Kidney tubule cell (primary cell): Measurements from ENCODE around the gene FAT1.
"Not testable (repeated sequence)": the region's sequence is repeated elsewhere in the genome, so short reads cannot be mapped to it uniquely, and the experiment has no call there.

ENCODE experiments used
- DNase-seq: peaks from one replicate; pipeline ENCODE4 v3.0.0-alpha.2; 2018; ENCODE audit warnings: low spot score

Gene FAT1

GRCh38 chr4:186659456-186659855 lies 64.2 kb downstream of the FAT1 start:
- not testable (repeated sequence) for DNase-seq

- DNase-seq: no peak
Measured at GRCh38 chr4:186658657-186659056, 65.0 kb downstream of the FAT1 start.

DNA sequence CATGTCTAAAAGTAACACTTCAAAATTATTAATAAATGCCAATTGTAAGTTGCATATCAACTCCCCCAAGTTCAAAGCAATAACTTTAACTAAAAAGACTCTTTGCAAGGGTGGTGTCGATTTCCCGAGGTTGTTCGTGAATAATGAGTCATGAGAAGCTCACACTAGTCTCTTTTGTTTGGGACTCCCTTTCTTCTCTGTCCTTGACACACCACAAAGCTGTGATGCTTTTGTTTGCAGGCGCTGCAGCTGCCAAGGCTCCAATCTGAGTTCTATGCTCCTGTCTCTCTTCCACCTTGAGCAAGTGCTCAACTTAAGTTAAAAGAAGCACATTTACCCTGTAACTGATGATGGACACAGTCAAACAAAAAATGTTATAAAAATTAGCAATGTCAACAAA lies 65.9 kb downstream of the FAT1 start:
- DNase-seq: peak; percentile 36

DNA sequence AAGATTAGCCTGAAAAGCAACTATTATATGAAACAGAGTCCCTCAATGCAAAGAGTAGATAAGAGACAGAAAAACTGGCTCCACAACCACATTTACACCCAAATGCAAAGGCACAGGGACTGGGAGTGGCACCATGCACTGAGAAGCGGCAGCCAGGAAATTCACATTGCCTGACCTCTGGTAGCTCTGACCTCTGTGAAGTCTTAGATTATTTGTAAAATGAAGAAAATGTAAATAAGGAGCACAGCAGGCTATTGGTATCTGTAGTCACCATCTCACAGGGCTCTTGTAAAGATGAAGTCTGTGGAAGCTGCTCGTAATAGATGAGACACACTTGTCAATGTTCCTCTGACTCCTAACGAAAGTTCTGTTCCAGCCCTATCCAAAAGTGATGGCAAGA lies 69.7 kb downstream of the FAT1 start:
- no peak for DNase-seq

- DNase-seq: peak; percentile 59
Measured at GRCh38 chr4:186651624-186652023, 72.0 kb downstream of the FAT1 start.

DNA sequence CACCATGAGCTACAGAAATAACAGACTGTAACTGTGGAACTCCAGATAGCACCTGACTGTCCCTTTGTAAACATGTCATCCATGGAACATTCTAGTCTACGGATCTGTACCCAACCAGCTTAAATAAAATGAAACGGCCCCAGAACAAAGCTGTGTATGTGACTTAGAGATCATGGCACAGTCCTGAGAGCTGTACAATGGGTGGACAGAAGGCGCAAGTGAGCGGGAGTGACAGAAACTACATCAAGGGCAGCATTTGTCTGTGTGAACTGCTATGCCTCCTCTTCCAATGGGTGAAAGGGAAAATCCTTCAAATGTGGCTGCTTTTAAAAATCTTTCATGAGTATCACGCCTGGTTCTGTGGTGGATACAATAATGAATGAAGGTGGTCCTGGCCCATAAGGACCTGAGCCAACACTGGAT lies 72.5 kb downstream of the FAT1 start:
- no peak for DNase-seq

DNA sequence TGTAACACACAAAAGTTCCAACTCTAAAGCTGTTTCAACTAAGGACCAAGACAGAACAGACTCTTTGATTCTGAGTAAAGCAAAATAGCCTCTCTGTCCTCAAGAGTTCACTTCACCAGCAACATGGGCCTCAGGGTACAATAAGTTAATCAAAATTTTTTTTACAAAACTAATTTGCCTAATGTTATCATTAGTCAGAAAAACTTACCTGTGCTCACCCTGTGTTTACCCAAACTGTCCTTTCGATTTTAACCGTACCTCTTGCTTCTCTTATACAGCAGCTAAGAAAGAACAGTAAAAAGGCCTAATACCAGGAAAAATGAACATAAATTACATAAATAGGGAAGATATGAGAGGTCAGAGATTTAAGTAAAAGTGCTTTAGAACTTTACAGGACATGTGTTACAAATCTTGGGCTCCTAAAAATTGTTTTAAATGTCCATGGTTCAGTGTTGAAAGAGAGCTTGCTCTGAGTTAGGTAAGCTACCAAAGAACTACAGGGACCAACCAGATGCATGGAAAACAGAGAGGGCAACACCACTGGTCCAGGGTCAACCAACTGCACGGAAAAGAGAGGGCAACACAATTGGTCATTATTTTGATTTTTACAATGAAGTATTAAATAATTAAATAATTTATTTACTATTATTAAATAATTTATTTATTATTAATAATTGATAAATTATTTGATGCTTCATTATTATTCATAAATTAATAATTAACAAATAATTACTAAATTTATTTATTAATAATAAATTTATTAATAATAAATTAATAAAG lies 73.1 kb downstream of the FAT1 start:
- DNase-seq: no peak

DNA sequence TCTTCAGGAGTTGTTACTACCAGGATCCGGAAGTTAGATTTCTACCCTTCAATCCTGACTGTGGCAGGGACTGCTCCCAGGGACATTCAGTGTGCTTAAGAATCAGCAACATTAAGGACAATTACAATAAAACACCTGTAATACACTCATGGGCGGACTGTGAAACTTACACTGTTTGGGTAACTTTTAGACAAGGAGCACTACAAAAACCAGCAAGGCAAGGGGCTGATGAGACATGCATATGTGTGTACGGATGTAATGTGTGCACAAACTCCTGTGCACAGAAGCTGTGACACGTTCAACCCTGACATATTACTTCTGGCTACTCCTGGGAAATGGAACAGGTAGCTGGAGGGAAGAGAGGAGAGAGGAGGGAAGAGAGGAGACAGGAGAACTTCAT lies 75.8 kb downstream of the FAT1 start:
- no peak for DNase-seq

DNA sequence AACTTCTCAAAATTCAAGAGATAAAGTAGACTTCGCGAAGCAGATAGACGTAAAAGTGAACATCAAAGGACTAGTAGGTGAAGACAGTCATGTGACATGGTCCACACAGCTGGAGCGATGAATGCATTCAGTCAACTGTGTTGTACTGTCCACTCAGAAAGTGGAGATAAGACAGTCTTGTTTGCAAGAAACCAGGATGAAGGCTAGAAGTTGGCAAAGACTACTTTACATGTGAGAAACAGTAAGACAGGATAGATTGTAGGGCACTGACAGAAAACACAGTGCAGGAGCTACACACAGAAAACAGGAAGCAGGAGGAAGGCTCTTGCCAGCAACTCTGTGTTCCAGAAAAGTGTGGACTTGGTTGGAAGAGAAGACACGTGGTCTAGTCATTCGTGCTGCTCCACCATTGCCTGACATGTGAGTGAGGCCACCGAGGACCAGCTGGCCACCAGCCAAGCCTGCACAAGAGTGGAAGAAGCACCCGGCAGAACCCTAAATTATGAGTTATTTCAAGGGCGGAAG lies 78.9 kb downstream of the FAT1 start:
- peak; percentile 43 for DNase-seq

- no peak for DNase-seq
Measured at GRCh38 chr4:186644311-186644638, 79.4 kb downstream of the FAT1 start.

- peak; percentile 93 for DNase-seq
Measured at GRCh38 chr4:186643501-186644310, 80.0 kb downstream of the FAT1 start.

- peak; percentile 35 for DNase-seq
Measured at GRCh38 chr4:186642998-186643397, 80.7 kb downstream of the FAT1 start.

DNA sequence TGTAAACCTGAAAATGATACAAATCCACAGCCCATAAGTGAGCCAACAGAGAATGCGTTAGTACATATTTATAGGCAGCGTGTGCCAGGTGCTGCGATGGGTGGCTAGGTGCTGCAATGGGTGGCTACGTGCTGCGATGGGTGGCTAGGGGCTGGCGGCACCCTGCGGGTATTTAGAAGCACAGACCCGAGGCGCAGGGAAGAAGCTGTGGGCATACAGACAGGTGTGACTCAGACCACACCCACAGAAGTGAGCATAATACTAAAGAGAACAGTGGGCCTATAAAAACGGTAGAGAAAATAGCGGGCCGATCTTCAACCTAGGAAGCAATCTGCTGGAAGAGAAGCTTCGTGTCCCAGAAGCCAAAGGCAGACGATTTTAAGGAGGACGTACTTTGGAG lies 81.1 kb downstream of the FAT1 start:
- DNase-seq: peak; percentile 54

DNA sequence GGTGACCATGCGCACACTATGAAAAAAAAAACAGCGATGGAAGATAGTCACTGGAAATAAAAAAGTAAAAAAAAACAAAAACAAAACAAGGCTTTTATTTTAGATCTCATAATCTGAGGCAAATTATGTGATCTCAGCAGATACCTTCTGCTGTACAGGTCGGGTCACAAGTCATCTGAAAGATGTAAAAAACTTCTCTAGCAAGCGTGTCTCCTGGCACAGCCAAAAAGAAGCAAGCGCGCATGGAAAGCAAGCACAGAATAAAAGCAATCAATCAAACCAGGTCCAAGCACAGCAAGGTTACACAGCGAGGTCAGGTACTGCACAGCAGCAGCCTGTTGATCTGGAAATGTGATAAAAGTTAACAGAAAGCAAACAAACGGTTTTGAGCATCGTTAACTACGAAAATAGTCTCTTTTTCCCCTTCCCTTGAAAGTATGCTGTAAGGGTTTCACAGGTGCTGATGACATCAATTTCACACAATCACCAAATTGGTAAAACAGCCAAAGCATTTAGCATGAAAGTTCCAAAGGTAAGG lies 89.0 kb downstream of the FAT1 start:
- DNase-seq: no peak

GRCh38 chr4:186633844-186634243 lies 89.8 kb downstream of the FAT1 start:
- DNase-seq: no peak

GRCh38 chr4:186630128-186630527 lies 93.5 kb downstream of the FAT1 start:
- DNase-seq: no peak

DNA sequence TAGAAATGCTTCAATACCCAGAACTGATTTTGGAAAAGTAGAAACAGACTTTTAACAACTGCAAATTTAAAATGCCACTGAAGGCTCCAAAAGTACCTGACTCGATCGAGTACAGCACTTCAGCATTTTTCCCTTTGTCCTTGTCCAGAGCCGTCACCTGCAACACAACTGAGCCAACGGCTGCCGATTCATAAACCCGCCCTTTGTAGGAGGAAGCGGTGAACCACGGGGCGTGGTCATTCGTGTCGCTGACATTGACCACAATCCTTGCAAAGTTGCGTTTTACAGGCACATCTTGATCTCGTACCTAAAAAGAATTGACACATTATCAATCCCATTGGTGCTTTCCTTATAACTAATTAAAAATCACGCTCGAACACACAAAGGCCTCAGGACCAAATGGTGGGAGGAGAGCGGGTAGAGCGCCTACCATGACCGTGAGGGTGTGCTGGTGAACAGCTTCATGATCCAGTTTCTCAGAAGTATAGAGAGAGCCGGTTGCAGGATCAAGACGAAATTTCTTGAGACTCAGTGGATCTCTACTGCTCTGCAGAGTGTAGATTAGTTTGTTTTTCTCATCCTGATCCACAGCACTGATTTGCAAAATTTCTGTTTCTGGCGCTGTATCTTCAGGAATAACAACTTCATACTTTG lies 95.5 kb downstream of the FAT1 start:
- no peak for DNase-seq

- peak; percentile 52 for DNase-seq
Measured at GRCh38 chr4:186627226-186627865, 96.3 kb downstream of the FAT1 start.

GRCh38 chr4:186624951-186625350 lies 98.7 kb downstream of the FAT1 start:
- DNase-seq: peak; percentile 63

DNA sequence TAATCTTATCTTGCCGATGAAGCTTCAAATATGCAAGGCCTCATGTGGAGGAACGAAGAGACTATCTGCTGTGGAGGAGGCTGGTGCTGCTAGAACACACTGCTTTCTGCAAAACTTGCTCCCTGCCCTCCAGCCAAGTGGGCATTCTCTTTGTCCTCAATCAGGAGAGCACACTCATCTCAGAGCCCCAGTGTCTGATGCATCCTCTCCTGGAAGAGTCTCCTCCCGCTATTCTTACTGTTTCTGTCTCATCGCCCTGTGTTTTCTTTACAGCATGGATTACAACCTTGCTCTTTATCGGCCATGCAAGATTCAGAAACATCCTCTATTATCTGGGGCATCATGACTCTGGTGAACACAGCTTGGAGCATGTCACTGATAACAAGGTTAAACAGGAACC lies 100.1 kb downstream of the FAT1 start:
- no peak for DNase-seq

- DNase-seq: no peak
Measured at GRCh38 chr4:186622788-186623464, 100.7 kb downstream of the FAT1 start.
